A673 (cell line): Measurements from ENCODE around the gene SLC19A1. TPM values are rescaled to one million over a fixed set of nuclear protein-coding genes. Genes with fewer than 3 reads are reported as not detected.

Experiments used
- BruUV-seq: library from RNA; stranded (reverse); fragments of 400-500 nt; replicated peaks from 2 replicates; lab custom pipeline; 2021; lab: Mats Ljungman, UMichigan
- CTCF ChIA-PET: fragments of 300-600 bp; sonication (Branson Sonifier 250); formaldehyde crosslinking; loops from one replicate; lab custom pipeline; 2022; ENCODE audit warnings: antibody characterized with exemption; lab: Charles Lee
- POLR2A ChIA-PET: fragments of 300-600 bp; sonication (Branson Sonifier 250); formaldehyde crosslinking; loops from one replicate; lab custom pipeline; 2022; ENCODE audit warnings: antibody characterized with exemption; ENCODE audit not compliant: low non-redundant PET; lab: Charles Lee
- DNase-seq: peaks from one replicate; pipeline ENCODE4 v3.0.0-alpha.2; 2015; ENCODE audit warnings: low spot score
- H3K27ac ChIP-seq: fragments of 200-600 bp; sonication (generic); 2 replicates; pipeline ENCODE4 v1.5.1; 2016; ENCODE audit warnings: mixed run types, low read depth, mild to moderate bottlenecking, mixed read lengths, antibody characterized with exemption, low read length; ENCODE audit not compliant: poor library complexity, severe bottlenecking
- H3K27me3 ChIP-seq: fragments of 200-600 bp; sonication (generic); replicated peaks from 2 replicates; pipeline ENCODE4 v1.6.1; 2017; ENCODE audit warnings: mixed run types, low read depth, mild to moderate bottlenecking, mixed read lengths, antibody characterized with exemption, low read length; ENCODE audit not compliant: insufficient read depth, poor library complexity
- H3K36me3 ChIP-seq: fragments of 200-600 bp; sonication (generic); 2 replicates; pipeline ENCODE4 v1.6.1; 2016; ENCODE audit warnings: mixed run types, mild to moderate bottlenecking, mixed read lengths, antibody characterized with exemption, low read length; ENCODE audit not compliant: insufficient read depth, poor library complexity, severe bottlenecking
- H3K4me1 ChIP-seq: fragments of 200-600 bp; sonication (generic); 2 replicates; pipeline ENCODE4 v1.6.1; 2017; ENCODE audit warnings: mixed run types, mild to moderate bottlenecking, mixed read lengths, antibody characterized with exemption, low read length; ENCODE audit not compliant: insufficient read depth, poor library complexity, severe bottlenecking
- H3K4me3 ChIP-seq: fragments of 200-600 bp; sonication (generic); 2 replicates; pipeline ENCODE4 v1.5.1; 2016; ENCODE audit warnings: low read depth, mixed run types, mild to moderate bottlenecking, mixed read lengths, low read length; ENCODE audit not compliant: poor library complexity, severe bottlenecking
- H3K9me3 ChIP-seq: fragments of 200-600 bp; sonication (generic); 2 replicates; pipeline ENCODE4 v1.6.1; 2016; ENCODE audit warnings: mixed run types, low read depth, mild to moderate bottlenecking, mixed read lengths, antibody characterized with exemption, low read length; ENCODE audit not compliant: poor library complexity, severe bottlenecking
- EZH2 ChIP-seq: fragments of 200-600 bp; sonication (generic); IDR thresholded peaks from 2 replicates; pipeline ENCODE4 v1.6.1; 2017; ENCODE audit warnings: borderline replicate concordance, low read depth, mild to moderate bottlenecking, mixed read lengths, antibody characterized with exemption, low read length; ENCODE audit not compliant: poor library complexity, severe bottlenecking
- intact Hi-C: fragments of 100-400 bp; cut with micrococcal nuclease; formaldehyde crosslinking; loops from one replicate; pipeline ENCODE4 v1.10.0; 2022; ENCODE audit not compliant: unreplicated experiment
- total RNA-seq: library from RNA; stranded (reverse); gene quantifications from 2 replicates; pipeline ENCODE4 v1.2.3, GENCODE V29; 2021
- TF ChIP-seq, protein P1 (sequence below): fragments of 300-800, 200-600 bp; sonication (generic); conservative IDR thresholded peaks from 2 replicates; pipeline ENCODE4 v1.5.1; 2017; ENCODE audit warnings: low read depth, mild to moderate bottlenecking, antibody characterized with exemption, low read length, moderate library complexity, mixed read lengths

SLC19A1 gene
- total RNA-seq, 1 experiment from 2014 or later, result 72.1 TPM

- H3K27ac ChIP-seq, result no peak overlapping the region
- H3K4me3 ChIP-seq, result no peak overlapping the region
- no peak for DNase-seq
- H3K9me3 ChIP-seq, result peaks cover 11% of the 10 kb centered on the region
- POLR2A ChIA-PET, result no interaction called here
- H3K4me1 ChIP-seq, result peaks cover 9% of the 10 kb centered on the region
- CTCF ChIA-PET, result no interaction called here
- TF ChIP-seq EZH2, result no peak
- TF ChIP-seq, protein P1, sequence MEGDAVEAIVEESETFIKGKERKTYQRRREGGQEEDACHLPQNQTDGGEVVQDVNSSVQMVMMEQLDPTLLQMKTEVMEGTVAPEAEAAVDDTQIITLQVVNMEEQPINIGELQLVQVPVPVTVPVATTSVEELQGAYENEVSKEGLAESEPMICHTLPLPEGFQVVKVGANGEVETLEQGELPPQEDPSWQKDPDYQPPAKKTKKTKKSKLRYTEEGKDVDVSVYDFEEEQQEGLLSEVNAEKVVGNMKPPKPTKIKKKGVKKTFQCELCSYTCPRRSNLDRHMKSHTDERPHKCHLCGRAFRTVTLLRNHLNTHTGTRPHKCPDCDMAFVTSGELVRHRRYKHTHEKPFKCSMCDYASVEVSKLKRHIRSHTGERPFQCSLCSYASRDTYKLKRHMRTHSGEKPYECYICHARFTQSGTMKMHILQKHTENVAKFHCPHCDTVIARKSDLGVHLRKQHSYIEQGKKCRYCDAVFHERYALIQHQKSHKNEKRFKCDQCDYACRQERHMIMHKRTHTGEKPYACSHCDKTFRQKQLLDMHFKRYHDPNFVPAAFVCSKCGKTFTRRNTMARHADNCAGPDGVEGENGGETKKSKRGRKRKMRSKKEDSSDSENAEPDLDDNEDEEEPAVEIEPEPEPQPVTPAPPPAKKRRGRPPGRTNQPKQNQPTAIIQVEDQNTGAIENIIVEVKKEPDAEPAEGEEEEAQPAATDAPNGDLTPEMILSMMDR, result no peak
- no peaks in the 10 kb centered on the region for H3K27me3 ChIP-seq
- no peaks in the 10 kb centered on the region for H3K36me3 ChIP-seq
- intact Hi-C loops, result no loop called here
- BruUV-seq, result no TSS peak
These were observed 83.7 kb downstream of the SLC19A1 start for GRCh38 chr21:45458281-45459170.

DNA sequence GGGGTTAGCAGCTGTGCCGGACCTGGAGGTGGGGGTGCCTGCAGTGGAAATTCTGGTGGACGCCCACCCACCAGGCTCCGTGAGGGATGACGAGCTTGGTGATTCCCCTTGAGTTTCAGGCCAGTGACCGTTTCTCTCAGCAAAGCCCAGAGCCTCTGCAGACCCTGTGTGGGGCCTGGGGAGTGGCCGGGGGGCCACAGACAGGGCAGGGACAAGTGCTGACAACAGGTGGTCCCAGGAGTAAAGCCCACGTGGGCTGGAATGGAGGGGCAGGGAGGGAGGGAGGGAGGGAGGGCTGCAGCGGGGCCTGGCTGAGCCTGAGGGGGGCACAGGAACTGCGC, 84.4 kb downstream of the SLC19A1 start:
- CTCF ChIA-PET, result no interaction called here
- Histone ChIP-seq H3K9me3 (peaks cover 11% of the 10 kb centered on the region), H3K27me3 (no peaks in the 10 kb centered on the region), H3K4me1 (peaks cover 9% of the 10 kb centered on the region), H3K36me3 (no peaks in the 10 kb centered on the region), H3K27ac (no peak overlapping the region), H3K4me3 (no peak overlapping the region)
- BruUV-seq, result no TSS peak
- no peak for TF ChIP-seq EZH2
- TF ChIP-seq, protein P1, result no peak
- intact Hi-C loops, result no loop called here
- POLR2A ChIA-PET, result no interaction called here
- no peak for DNase-seq

- no peaks in the 10 kb centered on the region for H3K36me3 ChIP-seq
- ChIA-PET POLR2A (no interaction called here), CTCF (no interaction called here)
- intact Hi-C loops, result no loop called here
- H3K27me3 ChIP-seq, result no peaks in the 10 kb centered on the region
- H3K9me3 ChIP-seq, result peaks cover 7% of the 10 kb centered on the region
- TF ChIP-seq, protein P1, result no peak
- no peak for TF ChIP-seq EZH2
- H3K4me1 ChIP-seq, result peaks cover 9% of the 10 kb centered on the region
- no peak overlapping the region for H3K27ac ChIP-seq
- no peak overlapping the region for H3K4me3 ChIP-seq
- no peak for DNase-seq
- no TSS peak for BruUV-seq
These were observed 84.9 kb downstream of the SLC19A1 start for GRCh38 chr21:45457161-45457831.
